Measurements from ENCODE around the gene CR2. TPM values are rescaled to one million over a fixed set of nuclear protein-coding genes. Genes with fewer than 3 reads are reported as not detected.

Gene CR2
- polyA plus RNA-seq, 1 of the 3 experiments (the other 2 are of a cell fraction): not detected

DNA sequence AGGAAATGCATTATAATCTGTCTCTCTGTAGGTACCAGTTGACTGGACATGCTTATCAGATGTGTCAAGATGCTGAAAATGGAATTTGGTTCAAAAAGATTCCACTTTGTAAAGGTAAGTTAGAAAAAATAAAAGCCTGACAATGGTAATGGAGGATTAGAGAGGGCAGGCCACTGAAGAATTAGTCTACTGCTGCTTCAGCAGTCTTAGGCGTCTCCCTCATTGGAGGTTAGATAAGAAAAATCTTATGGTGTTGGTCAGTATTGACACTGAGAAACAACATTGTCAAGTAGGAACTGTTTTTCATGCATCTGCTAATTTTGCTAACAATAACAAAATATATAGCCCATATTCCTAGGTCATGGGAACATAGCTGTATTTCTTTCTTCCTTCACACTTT, 20.1 kb downstream of the CR2 start:
- H3K4me2 ChIP-seq: no peak overlapping the region
- H3K36me3 ChIP-seq (replicated peaks in 1 of 2; ENCODE audit: control insufficient read depth in 1 of 2, insufficient read depth in 2 of 2, low read length in 1 of 2): no peaks in the 10 kb centered on the region
- no peak for DNase-seq
- H3K4me3 ChIP-seq (ENCODE audit: low read depth in 2 of 2, low read length in 1 of 2): no peak overlapping the region
- CTCF ChIA-PET: interaction anchor here (1.3 kb wide), 1 partner anchor 25 kb away, joined by 3 read pairs; no protein-coding TSS in a partner anchor
- H3K27ac ChIP-seq (ENCODE audit: low read depth in 2 of 2, low read length in 1 of 2): no peak overlapping the region
- H3F3A ChIP-seq (replicated peaks; ENCODE audit: insufficient read depth): no peaks in the 10 kb centered on the region
- H3K27me3 ChIP-seq (ENCODE audit: insufficient read depth): peaks cover 8% of the 10 kb centered on the region; the same call in 1 of the 2 replicates
- TF ChIP-seq NFIC (IDR thresholded peaks at IDR 0.05; ENCODE audit: borderline replicate concordance): no peak
- no peak for TF ChIP-seq TCF12 (IDR thresholded peaks at IDR 0.05)
- TF ChIP-seq RCOR1 (IDR thresholded peaks at IDR 0.05; ENCODE audit: low read length): no peak
- no peak for TF ChIP-seq RXRA (IDR thresholded peaks at IDR 0.05; ENCODE audit: borderline replicate concordance, low read depth)
- TF ChIP-seq RAD21 (IDR thresholded peaks at IDR 0.05; ENCODE audit: low read length): no peak
- TF ChIP-seq MEF2A (IDR thresholded peaks at IDR 0.05; ENCODE audit: borderline replicate concordance, low read depth): no peak
- H3K9me2 ChIP-seq: no peaks in the 10 kb centered on the region
- POLR2A ChIA-PET: no interaction called here
- no peaks in the 10 kb centered on the region for H3K9me3 ChIP-seq
- no peak overlapping the region for H2AFZ ChIP-seq (ENCODE audit: low read depth)
- H3K4me1 ChIP-seq (ENCODE audit: control insufficient read depth in 1 of 2, insufficient read depth in 2 of 2, low read depth in 1 of 2, low read length in 1 of 2): no peaks in the 10 kb centered on the region
- no peak overlapping the region for H3K9ac ChIP-seq
- no peaks in the 10 kb centered on the region for H4K20me1 ChIP-seq (ENCODE audit: insufficient read depth)
- WGBS (ENCODE audit: low lambda C conversion rate): 3% methylated on average over 1 of the region's 1 CpG
- no peaks in the 10 kb centered on the region for H3K79me2 ChIP-seq (ENCODE audit: insufficient read depth)

- H3K36me3 ChIP-seq (replicated peaks in 1 of 2; ENCODE audit: control insufficient read depth in 1 of 2, insufficient read depth in 2 of 2, low read length in 1 of 2): no peaks in the 10 kb centered on the region
- TF ChIP-seq RFX5 (IDR thresholded peaks at IDR 0.05; ENCODE audit: low read length) (no peak), CHD2 (IDR thresholded peaks at IDR 0.05; ENCODE audit: low read length, partially characterized antibody) (no peak), TAF1 (IDR thresholded peaks at IDR 0.05; ENCODE audit: borderline replicate concordance, low read depth, low read length) (no peak), TCF12 (IDR thresholded peaks at IDR 0.05) (no peak), NFIC (IDR thresholded peaks at IDR 0.05; ENCODE audit: borderline replicate concordance) (no peak), CTCF (IDR thresholded peaks at IDR 0.05) (no peak), RAD21 (IDR thresholded peaks at IDR 0.05; ENCODE audit: low read length) (no peak), SMC3 (IDR thresholded peaks at IDR 0.05; ENCODE audit: low read depth, low read length) (no peak), POLR2AphosphoS5 (IDR thresholded peaks at IDR 0.05; ENCODE audit: low read depth, low read length) (no peak), JUND (IDR thresholded peaks at IDR 0.05) (no peak), TEAD4 (IDR thresholded peaks at IDR 0.05; ENCODE audit: borderline replicate concordance, insufficient read depth) (no peak), FOXM1 (IDR thresholded peaks at IDR 0.05; ENCODE audit: low read depth) (no peak), FOSL2 (IDR thresholded peaks at IDR 0.05; ENCODE audit: borderline replicate concordance, low read depth) (no peak), GATA2 (CRISPR knock-in tag; IDR thresholded peaks at IDR 0.05) (no peak), MEF2A (IDR thresholded peaks at IDR 0.05; ENCODE audit: borderline replicate concordance, low read depth) (no peak), SIN3A (IDR thresholded peaks at IDR 0.05; ENCODE audit: borderline replicate concordance, low read depth, low read length) (no peak), GABPA (IDR thresholded peaks at IDR 0.05; ENCODE audit: low read depth) (no peak)
- TF ChIP-seq, protein P1, sequence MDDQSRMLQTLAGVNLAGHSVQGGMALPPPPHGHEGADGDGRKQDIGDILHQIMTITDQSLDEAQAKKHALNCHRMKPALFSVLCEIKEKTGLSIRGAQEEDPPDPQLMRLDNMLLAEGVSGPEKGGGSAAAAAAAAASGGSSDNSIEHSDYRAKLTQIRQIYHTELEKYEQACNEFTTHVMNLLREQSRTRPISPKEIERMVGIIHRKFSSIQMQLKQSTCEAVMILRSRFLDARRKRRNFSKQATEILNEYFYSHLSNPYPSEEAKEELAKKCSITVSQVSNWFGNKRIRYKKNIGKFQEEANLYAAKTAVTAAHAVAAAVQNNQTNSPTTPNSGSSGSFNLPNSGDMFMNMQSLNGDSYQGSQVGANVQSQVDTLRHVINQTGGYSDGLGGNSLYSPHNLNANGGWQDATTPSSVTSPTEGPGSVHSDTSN (IDR thresholded peaks at IDR 0.05): no peak
- no peaks in the 10 kb centered on the region for H3K4me1 ChIP-seq (ENCODE audit: control insufficient read depth in 1 of 2, insufficient read depth in 2 of 2, low read depth in 1 of 2, low read length in 1 of 2)
- WGBS (ENCODE audit: low lambda C conversion rate): 9% methylated on average over 3 of the region's 3 CpGs
- H3K4me2 ChIP-seq: no peak overlapping the region
- no peaks in the 10 kb centered on the region; the same call in 1 of the 2 replicates for H4K20me1 ChIP-seq (ENCODE audit: insufficient read depth)
- no peaks in the 10 kb centered on the region for H3F3A ChIP-seq (replicated peaks; ENCODE audit: insufficient read depth)
- no peak overlapping the region for H3K27ac ChIP-seq (ENCODE audit: low read depth in 2 of 2, low read length in 1 of 2)
- no peaks in the 10 kb centered on the region for H3K79me2 ChIP-seq (ENCODE audit: insufficient read depth)
- H3K27me3 ChIP-seq (ENCODE audit: insufficient read depth): peaks cover 16% of the 10 kb centered on the region; the same call in 1 of the 2 replicates
- CTCF ChIA-PET: interaction anchor here (2.3 to 2.7 kb wide), 2 partner anchors 13 kb away, joined by 7 to 8 read pairs; no protein-coding TSS in a partner anchor
- H3K4me3 ChIP-seq (ENCODE audit: low read depth in 2 of 2, low read length in 1 of 2): no peak overlapping the region
- DNase-seq: no peak
- no peaks in the 10 kb centered on the region for H3K9me2 ChIP-seq
- H3K9ac ChIP-seq: no peak overlapping the region
- no peaks in the 10 kb centered on the region for H3K9me3 ChIP-seq
- H2AFZ ChIP-seq (ENCODE audit: low read depth): no peak overlapping the region
- POLR2A ChIA-PET: no interaction called here
Measured at GRCh38 chr1:207486198-207486597, 32.1 kb downstream of the CR2 start.

All from SK-N-SH (cell line).